ENCODE measurements around the gene SMAGP. TPM values are rescaled to one million over a fixed set of nuclear protein-coding genes. Genes with fewer than 3 reads are reported as not detected.
"Not testable (repeated sequence)": the region's sequence is repeated elsewhere in the genome, so short reads cannot be mapped to it uniquely, and the experiment has no call there.

Gene SMAGP
- total and polyA plus RNA-seq, 4 donors, result 2.4 to 6.4 (median 4.2) TPM

GRCh38 chr12:51262758-51263177, 7.4 kb downstream of the SMAGP start:
- H3K27me3 ChIP-seq (ENCODE audit: control insufficient read depth in 4 of 4, insufficient read depth in 4 of 4, low read length in 3 of 4), result no peaks in the 10 kb centered on the region
- no peak overlapping the region for H3K4me3 ChIP-seq (ENCODE audit: low read depth in 1 of 3, low read length in 3 of 3)
- no peaks in the 10 kb centered on the region for H3K9me3 ChIP-seq (ENCODE audit: control insufficient read depth in 4 of 4, low read length in 3 of 4)
- no peaks in the 10 kb centered on the region for H3K36me3 ChIP-seq (ENCODE audit: control insufficient read depth in 4 of 4, insufficient read depth in 3 of 4, low read depth in 1 of 4, low read length in 3 of 4)
- DNase-seq (ENCODE audit: low spot score), result no peak
- H3K9ac ChIP-seq (ENCODE audit: low read depth in 1 of 2, low read length in 2 of 2), result no peak overlapping the region
- no peak overlapping the region for H3K27ac ChIP-seq (ENCODE audit: low read depth in 1 of 2, low read length in 2 of 2)
- peak in 1 of 2 donors; percentile 47 for TF ChIP-seq RAD21 (IDR thresholded peaks at IDR 0.05)
- TF ChIP-seq FOXA1 (IDR thresholded peaks at IDR 0.05), result no peak
- 70% methylated on average over 7 of the region's 7 CpGs for WGBS
- H3K4me1 ChIP-seq (ENCODE audit: control insufficient read depth in 4 of 4, insufficient read depth in 4 of 4, low read length in 3 of 4), result no peaks in the 10 kb centered on the region

- H3K27ac ChIP-seq (ENCODE audit: low read depth in 1 of 2, low read length in 2 of 2); H3K9ac ChIP-seq (ENCODE audit: low read depth in 1 of 2, low read length in 2 of 2); H3K4me3 ChIP-seq (ENCODE audit: low read depth in 1 of 3, low read length in 3 of 3); DNase-seq (ENCODE audit: low spot score); H3K4me1 ChIP-seq (ENCODE audit: control insufficient read depth in 4 of 4, insufficient read depth in 4 of 4, low read length in 3 of 4); H3K27me3 ChIP-seq (ENCODE audit: control insufficient read depth in 4 of 4, insufficient read depth in 4 of 4, low read length in 3 of 4); H3K9me3 ChIP-seq (ENCODE audit: control insufficient read depth in 4 of 4, low read length in 3 of 4); H3K36me3 ChIP-seq (ENCODE audit: control insufficient read depth in 4 of 4, insufficient read depth in 3 of 4, low read depth in 1 of 4, low read length in 3 of 4): not testable (repeated sequence)
- WGBS, result 100% methylated on average over 1 of the region's 1 CpG
Observed at GRCh38 chr12:51259600-51259999, 10.6 kb downstream of the SMAGP start.

GRCh38 chr12:51254536-51254935, 15.7 kb downstream of the SMAGP start:
- H3K36me3 ChIP-seq (ENCODE audit: control insufficient read depth in 4 of 4, insufficient read depth in 3 of 4, low read depth in 1 of 4, low read length in 3 of 4), result no peaks in the 10 kb centered on the region
- no peak overlapping the region for H3K4me3 ChIP-seq (ENCODE audit: low read depth in 1 of 3, low read length in 3 of 3)
- no peaks in the 10 kb centered on the region for H3K4me1 ChIP-seq (ENCODE audit: control insufficient read depth in 4 of 4, insufficient read depth in 4 of 4, low read length in 3 of 4)
- no peaks in the 10 kb centered on the region for H3K9me3 ChIP-seq (ENCODE audit: control insufficient read depth in 4 of 4, low read length in 3 of 4)
- H3K27me3 ChIP-seq (ENCODE audit: control insufficient read depth in 4 of 4, insufficient read depth in 4 of 4, low read length in 3 of 4), result no peaks in the 10 kb centered on the region
- WGBS, result 95% methylated on average over 4 of the region's 4 CpGs
- H3K27ac ChIP-seq (ENCODE audit: low read depth in 1 of 2, low read length in 2 of 2), result no peak overlapping the region
- DNase-seq (ENCODE audit: low spot score), result no peak
- no peak overlapping the region for H3K9ac ChIP-seq (ENCODE audit: low read depth in 1 of 2, low read length in 2 of 2)
- no peak for TF ChIP-seq RAD21 (IDR thresholded peaks at IDR 0.05)
- no peak for TF ChIP-seq EGR1 (IDR thresholded peaks at IDR 0.05; ENCODE audit: low read depth in 2 of 2)
- TF ChIP-seq HNF4G (IDR thresholded peaks at IDR 0.05), result no peak
- no peak for TF ChIP-seq RXRA (IDR thresholded peaks at IDR 0.05)
- TF ChIP-seq HNF4A (conservative IDR thresholded peaks at IDR 0.05), result no peak
- TF ChIP-seq CTCF (IDR thresholded peaks at IDR 0.05; ENCODE audit: low read depth, low read length, missing input control), result no peak
- TF ChIP-seq ATF3 (IDR thresholded peaks at IDR 0.05), result no peak

- 97% methylated on average over 1 of the region's 1 CpG for WGBS
- TF ChIP-seq NR2F2 (IDR thresholded peaks at IDR 0.05) (no peak), FOXA2 (IDR thresholded peaks at IDR 0.05) (no peak), EGR1 (IDR thresholded peaks at IDR 0.05; ENCODE audit: low read depth in 2 of 2) (no peak), REST (IDR thresholded peaks at IDR 0.05) (no peak), JUND (IDR thresholded peaks at IDR 0.05) (no peak), CTCF (IDR thresholded peaks at IDR 0.05; ENCODE audit: low read depth, low read length, missing input control) (no peak), TAF1 (conservative IDR thresholded peaks at IDR 0.05) (no peak), GABPA (IDR thresholded peaks at IDR 0.05 in 1 of 2, conservative IDR thresholded peaks at IDR 0.05 in 1 of 2) (no peak), MAX (IDR thresholded peaks at IDR 0.05) (no peak), HNF4G (IDR thresholded peaks at IDR 0.05) (no peak)
Observed at GRCh38 chr12:51253276-51253675, 16.9 kb downstream of the SMAGP start.

More at GRCh38 chr12:51253276-51253675, 16.9 kb downstream of the SMAGP start:
- Histone ChIP-seq H3K27me3 (ENCODE audit: control insufficient read depth in 4 of 4, insufficient read depth in 4 of 4, low read length in 3 of 4) (no peaks in the 10 kb centered on the region), H3K27ac (ENCODE audit: low read depth in 1 of 2, low read length in 2 of 2) (no peak overlapping the region), H3K4me1 (ENCODE audit: control insufficient read depth in 4 of 4, insufficient read depth in 4 of 4, low read length in 3 of 4) (no peaks in the 10 kb centered on the region), H3K9ac (ENCODE audit: low read depth in 1 of 2, low read length in 2 of 2) (no peak overlapping the region), H3K36me3 (ENCODE audit: control insufficient read depth in 4 of 4, insufficient read depth in 3 of 4, low read depth in 1 of 4, low read length in 3 of 4) (no peaks in the 10 kb centered on the region), H3K4me3 (ENCODE audit: low read depth in 1 of 3, low read length in 3 of 3) (no peak overlapping the region), H3K9me3 (ENCODE audit: control insufficient read depth in 4 of 4, low read length in 3 of 4) (no peaks in the 10 kb centered on the region)
- DNase-seq (ENCODE audit: low spot score), result no peak

Data from liver (tissue), 9 donors.